ENCODE data around the gene ASCC1. TPM values are rescaled to one million over a fixed set of nuclear protein-coding genes. Genes with fewer than 3 reads are reported as not detected.

The ASCC1 gene
- total RNA-seq, 1 donor from 2014 or later, result 33.3 TPM

- Mint-ChIP-seq H3K9me3 (ENCODE audit: unreplicated experiment) (no peaks in the 10 kb centered on the region), H3K27me3 (ENCODE audit: unreplicated experiment) (no peaks in the 10 kb centered on the region), H3K36me3 (ENCODE audit: unreplicated experiment) (no peaks in the 10 kb centered on the region), H3K27ac (ENCODE audit: unreplicated experiment) (no peak overlapping the region), H3K4me1 (ENCODE audit: low read depth, unreplicated experiment) (no peaks in the 10 kb centered on the region), H3K4me3 (ENCODE audit: unreplicated experiment) (no peak overlapping the region)
- DNase-seq, result no peak
- no peak for TF ChIP-seq CTCF (IDR thresholded peaks at IDR 0.05; ENCODE audit: partially characterized antibody, unreplicated experiment)
These were observed 42.8 kb downstream of the ASCC1 start for GRCh38 chr10:72173262-72173618.

GRCh38 chr10:72171175-72171630, 44.9 kb downstream of the ASCC1 start:
- no peaks in the 10 kb centered on the region for H3K9me3 Mint-ChIP-seq (ENCODE audit: unreplicated experiment)
- H3K36me3 Mint-ChIP-seq (ENCODE audit: unreplicated experiment), result no peaks in the 10 kb centered on the region
- no peak overlapping the region for H3K4me3 Mint-ChIP-seq (ENCODE audit: unreplicated experiment)
- H3K27ac Mint-ChIP-seq (ENCODE audit: unreplicated experiment), result no peak overlapping the region
- H3K4me1 Mint-ChIP-seq (ENCODE audit: low read depth, unreplicated experiment), result no peaks in the 10 kb centered on the region
- no peak for DNase-seq
- no peaks in the 10 kb centered on the region for H3K27me3 Mint-ChIP-seq (ENCODE audit: unreplicated experiment)
- no peak for TF ChIP-seq CTCF (IDR thresholded peaks at IDR 0.05; ENCODE audit: partially characterized antibody, unreplicated experiment)

- H3K9me3 Mint-ChIP-seq (ENCODE audit: unreplicated experiment), result no peaks in the 10 kb centered on the region
- no peaks in the 10 kb centered on the region for H3K27me3 Mint-ChIP-seq (ENCODE audit: unreplicated experiment)
- H3K4me3 Mint-ChIP-seq (ENCODE audit: unreplicated experiment), result no peak overlapping the region
- no peaks in the 10 kb centered on the region for H3K4me1 Mint-ChIP-seq (ENCODE audit: low read depth, unreplicated experiment)
- no peak for DNase-seq
- H3K36me3 Mint-ChIP-seq (ENCODE audit: unreplicated experiment), result no peaks in the 10 kb centered on the region
- no peak for TF ChIP-seq CTCF (IDR thresholded peaks at IDR 0.05; ENCODE audit: partially characterized antibody, unreplicated experiment)
- H3K27ac Mint-ChIP-seq (ENCODE audit: unreplicated experiment), result no peak overlapping the region
These were observed 45.3 kb downstream of the ASCC1 start for GRCh38 chr10:72170733-72171132.

GRCh38 chr10:72170263-72170662, 45.8 kb downstream of the ASCC1 start:
- no peak overlapping the region for H3K4me3 Mint-ChIP-seq (ENCODE audit: unreplicated experiment)
- no peaks in the 10 kb centered on the region for H3K27me3 Mint-ChIP-seq (ENCODE audit: unreplicated experiment)
- no peaks in the 10 kb centered on the region for H3K4me1 Mint-ChIP-seq (ENCODE audit: low read depth, unreplicated experiment)
- H3K36me3 Mint-ChIP-seq (ENCODE audit: unreplicated experiment), result no peaks in the 10 kb centered on the region
- no peaks in the 10 kb centered on the region for H3K9me3 Mint-ChIP-seq (ENCODE audit: unreplicated experiment)
- H3K27ac Mint-ChIP-seq (ENCODE audit: unreplicated experiment), result no peak overlapping the region
- TF ChIP-seq CTCF (IDR thresholded peaks at IDR 0.05; ENCODE audit: partially characterized antibody, unreplicated experiment), result no peak
- DNase-seq, result no peak

- Mint-ChIP-seq H3K36me3 (ENCODE audit: unreplicated experiment) (no peaks in the 10 kb centered on the region), H3K27me3 (ENCODE audit: unreplicated experiment) (no peaks in the 10 kb centered on the region), H3K27ac (ENCODE audit: unreplicated experiment) (no peak overlapping the region), H3K4me1 (ENCODE audit: low read depth, unreplicated experiment) (no peaks in the 10 kb centered on the region), H3K4me3 (ENCODE audit: unreplicated experiment) (no peak overlapping the region), H3K9me3 (ENCODE audit: unreplicated experiment) (no peaks in the 10 kb centered on the region)
- no peak for TF ChIP-seq CTCF (IDR thresholded peaks at IDR 0.05; ENCODE audit: partially characterized antibody, unreplicated experiment)
- no peak for DNase-seq
These were observed 49.0 kb downstream of the ASCC1 start for GRCh38 chr10:72167118-72167517.

Measured in glutamatergic neuron (in vitro differentiated cells).